ENCODE measurements around the gene GSTM1.

GSTM1 gene

GRCh38 chr1:109716570-109717090, 29.0 kb downstream of the GSTM1 start:
- TF ChIP-seq FOXM1 (IDR thresholded peaks at IDR 0.05; ENCODE audit: borderline replicate concordance, low read depth) (no peak), RAD21 (IDR thresholded peaks at IDR 0.05; ENCODE audit: low read depth) (no peak), TEAD4 (IDR thresholded peaks at IDR 0.05) (no peak), TCF12 (IDR thresholded peaks at IDR 0.05; ENCODE audit: low read depth) (no peak), TAF1 (IDR thresholded peaks at IDR 0.05; ENCODE audit: low read depth) (no peak), YY1 (IDR thresholded peaks at IDR 0.05; ENCODE audit: low read depth) (no peak), CREB1 (IDR thresholded peaks at IDR 0.05; ENCODE audit: low read depth) (no peak), EGR1 (IDR thresholded peaks at IDR 0.05) (no peak), NFIC (IDR thresholded peaks at IDR 0.05) (no peak), ZBTB7A (IDR thresholded peaks at IDR 0.05; ENCODE audit: low read depth) (no peak)
- TF ChIP-seq, protein P1, sequence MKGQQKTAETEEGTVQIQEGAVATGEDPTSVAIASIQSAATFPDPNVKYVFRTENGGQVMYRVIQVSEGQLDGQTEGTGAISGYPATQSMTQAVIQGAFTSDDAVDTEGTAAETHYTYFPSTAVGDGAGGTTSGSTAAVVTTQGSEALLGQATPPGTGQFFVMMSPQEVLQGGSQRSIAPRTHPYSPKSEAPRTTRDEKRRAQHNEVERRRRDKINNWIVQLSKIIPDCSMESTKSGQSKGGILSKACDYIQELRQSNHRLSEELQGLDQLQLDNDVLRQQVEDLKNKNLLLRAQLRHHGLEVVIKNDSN (IDR thresholded peaks at IDR 0.05), result no peak

DNA sequence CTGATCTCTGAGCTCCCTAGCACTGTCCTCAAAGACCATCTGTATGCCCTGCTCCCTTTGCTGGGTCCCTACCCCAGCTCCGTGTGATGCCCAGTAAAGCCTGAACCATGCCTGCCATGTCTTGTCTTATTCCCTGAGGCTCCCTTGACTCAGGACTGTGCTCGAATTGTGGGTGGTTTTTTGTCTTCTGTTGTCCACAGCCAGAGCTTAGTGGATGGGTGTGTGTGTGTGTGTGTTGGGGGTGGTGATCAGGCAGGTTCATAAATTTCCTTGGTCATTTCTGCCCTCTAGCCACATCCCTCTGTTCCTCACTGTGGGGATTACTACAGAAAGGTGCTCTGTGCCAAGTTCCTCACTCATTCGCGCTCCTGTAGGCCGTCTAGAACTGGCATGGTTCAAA, 30.1 kb downstream of the GSTM1 start:
- TF ChIP-seq, protein P1 (IDR thresholded peaks at IDR 0.05), result no peak

DNA sequence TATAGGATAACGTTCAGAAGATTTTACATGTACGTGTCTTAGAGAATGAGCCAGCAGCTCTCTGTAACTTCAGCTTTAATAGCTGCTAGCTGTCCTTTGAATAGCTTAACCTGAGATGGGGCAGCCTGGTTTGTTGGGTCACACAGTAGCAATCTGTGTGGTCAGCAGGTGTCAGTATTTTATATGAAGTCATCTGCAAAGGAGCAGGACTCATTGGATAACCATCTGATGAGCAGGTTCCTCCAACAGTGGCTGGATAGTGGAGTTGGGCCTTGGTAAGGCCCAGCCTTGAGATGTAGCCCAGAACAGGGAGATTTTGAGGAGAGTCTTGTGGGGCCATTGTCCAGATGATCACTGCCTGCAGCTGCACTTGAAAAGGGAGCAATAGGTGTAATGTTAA, 30.9 kb downstream of the GSTM1 start:
- TF ChIP-seq RAD21 (IDR thresholded peaks at IDR 0.05; ENCODE audit: low read depth) (peak; percentile 63), MAX (IDR thresholded peaks at IDR 0.05) (no peak), EGR1 (IDR thresholded peaks at IDR 0.05) (no peak)

DNA sequence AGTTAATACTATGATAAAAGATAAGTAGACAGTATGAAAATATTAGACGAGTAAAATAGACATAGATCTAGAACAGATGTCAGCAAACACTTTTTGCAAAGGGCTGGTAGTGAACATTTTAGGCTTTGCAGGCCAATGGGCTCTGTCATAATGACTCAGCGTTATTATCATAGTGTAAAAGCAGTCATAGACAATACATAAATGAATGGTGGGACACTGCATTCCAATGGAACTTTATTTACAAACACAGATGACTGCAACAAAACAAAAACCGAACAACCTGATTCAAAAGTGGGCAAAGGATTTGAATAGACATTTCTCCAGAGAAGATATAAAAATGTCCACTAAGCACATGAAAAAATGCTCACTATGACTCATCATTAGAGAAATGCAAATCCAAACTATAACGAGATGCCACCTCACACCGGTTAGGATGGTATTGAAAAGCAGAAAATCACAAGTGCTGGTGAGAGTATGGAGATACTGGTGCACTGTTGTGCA, 31.8 kb downstream of the GSTM1 start:
- TF ChIP-seq YY1 (IDR thresholded peaks at IDR 0.05; ENCODE audit: low read depth) (no peak), TAF1 (IDR thresholded peaks at IDR 0.05; ENCODE audit: low read depth) (no peak), CEBPB (IDR thresholded peaks at IDR 0.05) (no peak), ZBTB7A (IDR thresholded peaks at IDR 0.05; ENCODE audit: low read depth) (no peak), MAX (IDR thresholded peaks at IDR 0.05) (no peak), FOXM1 (IDR thresholded peaks at IDR 0.05; ENCODE audit: borderline replicate concordance, low read depth) (no peak), CREB1 (IDR thresholded peaks at IDR 0.05; ENCODE audit: low read depth) (no peak), EP300 (IDR thresholded peaks at IDR 0.05; ENCODE audit: borderline replicate concordance) (no peak)
- TF ChIP-seq, protein P1 (IDR thresholded peaks at IDR 0.05), result no peak
- TF ChIP-seq, protein P2, sequence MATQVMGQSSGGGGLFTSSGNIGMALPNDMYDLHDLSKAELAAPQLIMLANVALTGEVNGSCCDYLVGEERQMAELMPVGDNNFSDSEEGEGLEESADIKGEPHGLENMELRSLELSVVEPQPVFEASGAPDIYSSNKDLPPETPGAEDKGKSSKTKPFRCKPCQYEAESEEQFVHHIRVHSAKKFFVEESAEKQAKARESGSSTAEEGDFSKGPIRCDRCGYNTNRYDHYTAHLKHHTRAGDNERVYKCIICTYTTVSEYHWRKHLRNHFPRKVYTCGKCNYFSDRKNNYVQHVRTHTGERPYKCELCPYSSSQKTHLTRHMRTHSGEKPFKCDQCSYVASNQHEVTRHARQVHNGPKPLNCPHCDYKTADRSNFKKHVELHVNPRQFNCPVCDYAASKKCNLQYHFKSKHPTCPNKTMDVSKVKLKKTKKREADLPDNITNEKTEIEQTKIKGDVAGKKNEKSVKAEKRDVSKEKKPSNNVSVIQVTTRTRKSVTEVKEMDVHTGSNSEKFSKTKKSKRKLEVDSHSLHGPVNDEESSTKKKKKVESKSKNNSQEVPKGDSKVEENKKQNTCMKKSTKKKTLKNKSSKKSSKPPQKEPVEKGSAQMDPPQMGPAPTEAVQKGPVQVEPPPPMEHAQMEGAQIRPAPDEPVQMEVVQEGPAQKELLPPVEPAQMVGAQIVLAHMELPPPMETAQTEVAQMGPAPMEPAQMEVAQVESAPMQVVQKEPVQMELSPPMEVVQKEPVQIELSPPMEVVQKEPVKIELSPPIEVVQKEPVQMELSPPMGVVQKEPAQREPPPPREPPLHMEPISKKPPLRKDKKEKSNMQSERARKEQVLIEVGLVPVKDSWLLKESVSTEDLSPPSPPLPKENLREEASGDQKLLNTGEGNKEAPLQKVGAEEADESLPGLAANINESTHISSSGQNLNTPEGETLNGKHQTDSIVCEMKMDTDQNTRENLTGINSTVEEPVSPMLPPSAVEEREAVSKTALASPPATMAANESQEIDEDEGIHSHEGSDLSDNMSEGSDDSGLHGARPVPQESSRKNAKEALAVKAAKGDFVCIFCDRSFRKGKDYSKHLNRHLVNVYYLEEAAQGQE (IDR thresholded peaks at IDR 0.05; ENCODE audit: low read depth), result no peak

- TF ChIP-seq, protein P2 (IDR thresholded peaks at IDR 0.05; ENCODE audit: low read depth), result no peak
- TF ChIP-seq EGR1 (IDR thresholded peaks at IDR 0.05) (no peak), TAF1 (IDR thresholded peaks at IDR 0.05; ENCODE audit: low read depth) (no peak), ZBTB7A (IDR thresholded peaks at IDR 0.05; ENCODE audit: low read depth) (no peak), FOXM1 (IDR thresholded peaks at IDR 0.05; ENCODE audit: borderline replicate concordance, low read depth) (no peak), CEBPB (IDR thresholded peaks at IDR 0.05) (no peak), YY1 (IDR thresholded peaks at IDR 0.05; ENCODE audit: low read depth) (no peak), TCF12 (IDR thresholded peaks at IDR 0.05; ENCODE audit: low read depth) (no peak), NFIC (IDR thresholded peaks at IDR 0.05) (no peak), EP300 (IDR thresholded peaks at IDR 0.05; ENCODE audit: borderline replicate concordance) (no peak), TEAD4 (IDR thresholded peaks at IDR 0.05) (no peak), MAX (IDR thresholded peaks at IDR 0.05) (no peak), RAD21 (IDR thresholded peaks at IDR 0.05; ENCODE audit: low read depth) (no peak), CREB1 (IDR thresholded peaks at IDR 0.05; ENCODE audit: low read depth) (no peak)
- TF ChIP-seq, protein P1 (IDR thresholded peaks at IDR 0.05), result no peak
Measured at GRCh38 chr1:109721042-109721441, 33.4 kb downstream of the GSTM1 start.
